HG02938 (cell line): ENCODE measurements around the gene CA4.

Experiments used
- ATAC-seq: cut with Tn5 transposase; IDR thresholded peaks from one replicate; pipeline ENCODE4 v1.9.1; 2021; ENCODE audit warnings: mild to moderate bottlenecking, moderate library complexity; ENCODE audit not compliant: unreplicated experiment

Gene CA4

DNA sequence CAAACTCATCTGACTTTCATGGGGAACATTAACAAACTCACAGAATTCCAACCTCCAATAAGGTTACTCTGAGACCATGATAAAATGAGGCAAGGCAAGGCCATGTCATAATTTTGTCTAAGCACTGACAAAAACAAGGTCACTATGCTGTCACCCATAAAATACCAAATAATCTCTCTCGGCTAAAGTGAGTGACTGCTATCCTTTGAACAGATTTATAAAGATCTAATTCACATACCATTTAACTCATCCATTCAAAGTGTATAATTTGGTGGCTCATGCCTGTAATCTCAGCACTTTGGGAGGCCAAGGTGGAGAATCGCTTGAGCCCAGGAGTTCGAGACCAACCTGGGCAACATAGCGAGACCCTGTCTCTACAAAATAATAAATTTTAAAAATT lies 20.6 kb upstream of the CA4 start:
- ATAC-seq, result no peak

DNA sequence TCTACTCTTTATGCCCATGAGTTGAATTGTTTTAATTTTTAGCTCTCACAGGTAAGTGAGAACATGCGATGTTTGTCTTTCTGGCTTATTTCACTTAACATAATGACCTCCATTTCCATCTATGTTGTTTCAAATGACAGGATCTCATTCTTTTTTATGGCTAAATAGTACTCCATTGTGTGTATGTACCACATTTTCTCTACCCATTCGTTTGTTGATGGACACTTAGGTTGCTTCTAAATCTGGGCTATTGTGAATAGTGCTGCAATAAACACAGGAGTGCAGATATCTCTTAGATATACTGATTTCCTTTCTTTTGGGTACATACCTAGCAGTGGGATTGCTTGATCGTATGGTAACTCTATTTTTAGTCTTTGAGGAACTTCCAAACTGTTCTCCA lies 19.3 kb upstream of the CA4 start:
- ATAC-seq, result no peak

DNA sequence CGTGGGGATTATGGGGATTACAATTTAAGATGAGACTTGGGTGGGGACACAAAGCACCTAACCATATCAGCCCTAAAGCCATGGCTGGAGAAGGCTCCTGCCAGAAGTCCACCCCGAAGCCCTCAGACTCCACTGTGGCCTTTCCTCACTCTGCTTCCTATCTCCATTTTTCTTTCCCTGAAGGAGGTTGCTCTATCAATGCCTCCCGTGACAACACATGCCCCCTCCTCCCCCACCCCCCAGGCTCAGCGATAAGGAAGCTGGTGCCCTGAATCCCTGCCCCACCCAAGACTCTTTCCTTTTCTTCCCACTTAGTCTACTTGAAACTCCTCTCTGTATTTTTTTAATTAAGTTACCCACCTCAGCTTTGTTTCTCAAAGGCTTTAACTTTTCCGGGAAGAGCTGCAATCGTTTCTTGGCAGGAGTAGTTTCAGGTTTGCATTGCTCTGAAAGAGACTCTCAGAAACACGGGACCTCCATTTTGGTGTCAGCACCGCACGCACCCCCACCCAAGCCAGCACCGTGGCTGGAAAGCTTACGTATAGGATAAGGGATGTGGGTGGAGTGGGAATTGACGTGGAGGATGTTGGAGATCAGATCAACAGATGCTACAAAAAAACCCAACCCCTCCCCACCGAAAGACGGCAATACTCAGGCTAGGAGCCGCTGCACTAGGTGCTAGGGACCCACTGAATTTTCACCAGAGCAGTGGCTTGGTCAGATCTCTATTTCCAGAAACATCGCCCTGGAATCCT lies 15.2 kb upstream of the CA4 start:
- peak; percentile 3 for ATAC-seq

DNA sequence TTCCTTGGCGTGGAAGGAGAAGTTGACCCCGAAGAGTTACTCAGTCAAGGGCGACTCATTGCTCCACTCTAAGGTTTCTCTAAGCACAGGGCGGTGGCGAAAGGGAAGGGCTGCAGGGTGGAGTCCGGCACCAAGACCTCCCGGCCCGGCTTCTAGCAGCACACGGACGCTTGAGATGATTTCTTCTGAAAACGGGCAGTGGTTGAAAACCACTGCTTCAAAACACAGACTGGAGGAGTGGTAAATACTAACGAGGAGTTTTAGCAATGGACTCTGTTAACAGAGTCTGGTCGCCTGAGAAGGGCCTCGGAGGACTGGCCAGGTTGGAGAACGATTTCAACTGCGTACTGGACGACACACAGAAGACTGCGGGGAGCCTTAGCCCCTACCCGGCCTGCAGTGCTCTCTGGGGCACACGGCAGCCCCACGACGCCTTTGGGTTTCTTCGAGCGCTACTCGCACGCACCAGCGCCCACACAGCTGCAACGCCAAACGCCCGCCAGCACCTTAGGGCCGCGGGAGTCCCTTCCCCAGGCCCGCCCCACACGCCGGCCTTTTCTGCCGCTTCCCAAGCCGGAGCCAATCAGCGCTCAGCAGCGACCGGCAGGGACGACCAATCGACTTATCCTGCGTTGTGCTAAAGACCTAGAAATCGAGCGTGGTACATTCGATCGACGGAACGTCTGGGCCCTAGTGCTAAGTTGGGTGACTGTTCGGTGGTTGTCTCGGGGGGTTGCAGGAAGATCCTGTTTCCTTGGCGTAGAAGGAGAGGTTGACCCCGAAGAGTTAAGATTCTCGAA lies 14.4 kb upstream of the CA4 start:
- ATAC-seq, result peak; percentile 73

DNA sequence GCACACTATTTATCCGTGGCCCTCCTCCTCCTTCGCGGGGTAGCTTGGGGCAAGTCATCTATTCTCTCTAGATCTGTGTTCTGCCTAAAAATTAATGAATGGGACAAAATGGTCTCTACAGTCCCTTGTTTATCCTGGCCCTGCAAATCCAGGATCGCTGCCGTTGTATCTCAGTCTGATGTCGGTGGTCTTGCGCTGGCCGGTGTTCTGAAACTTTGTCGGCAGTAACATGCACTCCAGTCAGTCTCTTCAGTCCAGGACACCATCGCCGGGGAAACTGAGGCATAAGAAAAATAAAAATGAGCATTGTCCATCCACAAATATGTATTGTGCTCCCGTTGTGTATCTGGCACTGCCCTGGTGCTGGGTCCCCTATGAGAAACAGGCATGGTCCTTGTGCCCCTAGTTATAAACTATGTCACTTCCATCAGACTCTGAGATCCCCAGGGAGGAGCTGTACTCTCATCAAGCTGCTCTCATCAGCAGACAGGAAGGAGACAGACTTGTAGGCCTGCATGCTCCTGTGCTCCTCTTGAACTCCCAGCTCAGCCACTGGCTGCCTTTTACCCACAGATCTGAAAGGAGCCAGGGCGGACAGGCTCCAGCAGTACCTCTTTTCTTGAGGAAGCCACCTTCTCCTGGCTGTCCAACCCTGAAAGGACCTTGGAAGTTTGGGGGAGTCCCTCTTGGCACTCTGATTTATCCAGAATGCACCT lies 13.7 kb upstream of the CA4 start:
- peak; percentile 6 for ATAC-seq

DNA sequence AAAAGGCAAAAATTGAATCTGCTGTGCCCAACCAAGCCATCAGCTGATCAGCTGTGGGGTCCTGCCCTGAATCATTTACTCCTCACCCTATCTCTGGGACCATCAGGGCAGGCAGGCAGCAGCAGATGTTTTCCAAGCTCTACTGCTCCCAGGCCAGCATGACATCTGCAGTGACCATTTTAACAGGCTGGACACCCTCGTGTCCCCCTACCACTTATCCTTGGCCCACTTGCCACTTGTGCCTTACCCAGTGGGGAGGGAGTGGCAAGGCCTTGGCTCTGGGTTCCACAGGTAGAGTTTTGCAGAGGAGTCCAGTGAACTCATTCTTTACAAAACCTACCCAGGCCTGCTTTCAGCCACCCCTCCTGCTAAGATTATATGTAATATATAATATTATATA lies 12.0 kb upstream of the CA4 start:
- ATAC-seq, result no peak

DNA sequence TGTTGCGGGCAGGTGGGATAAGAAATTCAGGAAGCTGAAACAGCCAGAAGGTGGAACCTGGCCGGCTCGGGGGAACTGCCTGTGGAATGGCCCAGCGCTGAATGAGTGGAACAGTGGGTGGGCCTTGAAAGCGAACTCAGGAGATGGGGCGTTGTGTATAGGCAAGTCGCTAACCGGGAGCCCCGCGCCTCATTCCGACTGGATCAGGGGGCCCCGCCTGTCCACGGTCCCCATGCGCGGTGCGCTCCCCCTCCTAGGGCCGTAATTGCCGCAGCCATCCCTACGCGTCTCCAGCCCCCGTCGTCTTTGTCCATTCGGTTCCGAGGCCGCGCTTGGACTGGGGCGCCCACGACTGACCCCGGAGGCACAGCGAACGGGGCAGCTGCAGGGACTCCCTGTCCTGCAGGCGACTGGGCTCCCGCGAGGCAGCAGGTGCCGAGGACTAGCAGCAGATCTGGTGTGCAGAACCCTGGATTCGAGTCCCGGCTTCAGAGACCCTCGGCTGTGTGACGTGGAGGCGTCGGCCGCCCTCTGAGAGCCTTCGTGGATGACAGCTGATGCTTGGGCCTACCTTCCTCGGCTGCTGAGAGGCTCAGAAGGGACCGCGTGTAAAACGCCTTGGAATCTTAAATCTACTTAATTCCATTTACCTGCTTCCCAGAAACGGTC lies 10.9 kb upstream of the CA4 start:
- no peak for ATAC-seq

DNA sequence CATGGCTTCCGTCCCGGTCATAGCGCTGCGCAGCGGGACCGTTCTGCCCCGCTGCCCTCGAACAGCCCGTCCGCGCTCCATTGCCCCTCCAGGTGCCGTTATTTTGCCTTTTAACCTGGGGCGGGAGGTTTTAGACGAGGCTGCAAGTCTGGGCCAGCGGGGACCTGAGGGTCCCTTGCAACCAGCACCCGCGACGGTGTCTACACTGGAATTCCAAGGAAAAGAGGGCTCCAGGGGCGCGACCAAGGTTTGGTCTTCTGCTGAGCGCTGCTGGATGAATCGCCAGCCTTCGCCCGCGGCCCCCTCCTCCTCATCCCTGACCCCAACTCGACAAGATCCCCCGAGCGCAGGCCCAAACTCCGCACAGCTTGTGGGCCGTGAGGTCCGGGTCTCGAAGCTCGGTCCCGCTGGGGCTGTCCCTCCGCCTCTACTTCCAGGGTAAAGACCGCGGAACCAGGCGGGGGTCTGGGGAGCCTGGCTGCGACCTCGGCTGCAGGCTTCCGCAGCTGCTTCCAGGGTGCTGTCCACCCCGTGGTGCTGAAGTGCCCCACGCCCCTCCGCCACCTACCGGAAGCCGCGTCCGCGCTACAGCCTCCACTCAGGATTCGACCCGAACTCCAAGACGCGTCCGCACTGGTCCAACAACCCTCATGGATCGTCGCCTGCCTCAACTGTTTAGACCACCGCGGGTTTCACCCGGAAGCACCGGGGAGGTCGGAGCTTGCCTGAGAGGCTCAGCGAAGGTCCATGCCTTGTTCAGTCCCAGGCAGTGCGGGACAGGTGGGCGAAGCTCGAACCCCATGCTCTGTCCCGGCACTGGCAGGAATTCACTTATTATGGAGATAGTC lies 10.1 kb upstream of the CA4 start:
- no peak for ATAC-seq

DNA sequence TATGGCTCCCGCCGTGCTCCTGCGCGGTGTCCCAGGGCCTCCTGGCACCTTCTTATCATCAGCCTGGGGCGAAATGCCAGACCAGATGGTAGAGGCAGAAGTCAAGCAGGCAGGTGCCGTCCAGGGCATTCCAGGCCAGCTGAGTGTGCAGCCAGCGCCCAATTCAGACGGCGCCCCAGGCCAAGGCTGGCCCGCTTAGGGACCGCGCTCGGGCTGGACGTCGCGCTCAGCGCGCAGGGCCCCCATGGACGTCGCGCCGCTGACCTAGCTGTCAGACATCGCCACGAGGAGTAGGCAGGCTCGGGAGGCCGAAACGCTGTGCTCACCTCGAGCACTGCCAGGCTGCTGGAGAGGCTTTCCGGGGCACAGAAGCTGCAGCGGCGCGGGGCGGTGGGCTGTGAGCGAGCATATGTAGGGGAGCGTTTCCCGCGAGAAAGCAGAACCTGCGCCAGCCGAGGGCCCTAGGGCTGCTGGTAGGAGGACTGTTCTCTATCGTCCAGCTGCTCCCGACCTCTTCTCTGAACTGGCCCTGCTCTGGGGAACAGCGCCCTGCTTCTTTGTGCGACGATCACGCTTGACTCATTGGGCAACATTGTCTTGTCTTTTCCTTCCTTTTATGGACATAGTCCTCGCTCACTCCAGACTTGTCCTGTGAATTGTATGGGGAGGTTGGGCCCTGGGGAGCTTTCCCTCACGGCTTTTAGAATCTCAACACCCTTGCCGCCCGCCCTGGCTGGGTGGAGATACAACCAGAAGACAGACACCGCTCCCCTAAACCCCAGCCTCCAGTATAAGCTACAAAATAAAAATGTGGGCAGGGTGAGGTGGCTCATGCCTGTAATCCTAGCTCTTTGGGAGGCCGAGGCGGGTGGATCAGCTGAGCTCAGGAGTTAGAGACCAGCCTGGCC lies 8.4 kb upstream of the CA4 start:
- no peak for ATAC-seq

DNA sequence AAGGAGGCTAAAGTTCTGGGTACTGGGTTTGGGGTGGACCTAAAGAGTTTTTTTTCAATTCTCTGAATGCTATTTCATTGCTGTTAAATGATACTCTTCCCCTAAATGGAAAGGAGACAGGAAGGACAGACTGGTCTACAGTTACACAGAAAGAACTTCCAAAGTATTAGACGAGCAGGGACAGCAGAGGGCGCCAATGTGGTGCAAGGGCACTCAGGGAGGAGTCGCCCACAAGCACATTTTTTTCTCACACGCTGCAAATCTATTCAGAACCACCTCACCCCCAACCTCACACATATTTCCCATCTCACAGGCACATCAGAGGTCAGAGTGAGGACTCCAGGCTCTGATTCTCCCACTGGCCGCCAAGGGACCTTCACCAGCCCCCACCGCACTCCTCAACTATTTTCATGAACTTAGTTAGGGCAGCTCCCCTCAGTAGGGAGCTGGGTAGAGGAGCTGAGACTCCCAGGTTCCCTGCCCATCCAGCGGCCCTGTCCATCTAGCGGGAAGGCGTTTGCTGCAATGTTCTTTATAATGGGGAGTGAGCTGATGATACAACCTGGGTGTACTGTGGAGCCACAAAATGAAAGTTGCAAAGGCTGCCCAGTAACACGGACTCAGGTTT lies 6.8 kb upstream of the CA4 start:
- ATAC-seq, result no peak

DNA sequence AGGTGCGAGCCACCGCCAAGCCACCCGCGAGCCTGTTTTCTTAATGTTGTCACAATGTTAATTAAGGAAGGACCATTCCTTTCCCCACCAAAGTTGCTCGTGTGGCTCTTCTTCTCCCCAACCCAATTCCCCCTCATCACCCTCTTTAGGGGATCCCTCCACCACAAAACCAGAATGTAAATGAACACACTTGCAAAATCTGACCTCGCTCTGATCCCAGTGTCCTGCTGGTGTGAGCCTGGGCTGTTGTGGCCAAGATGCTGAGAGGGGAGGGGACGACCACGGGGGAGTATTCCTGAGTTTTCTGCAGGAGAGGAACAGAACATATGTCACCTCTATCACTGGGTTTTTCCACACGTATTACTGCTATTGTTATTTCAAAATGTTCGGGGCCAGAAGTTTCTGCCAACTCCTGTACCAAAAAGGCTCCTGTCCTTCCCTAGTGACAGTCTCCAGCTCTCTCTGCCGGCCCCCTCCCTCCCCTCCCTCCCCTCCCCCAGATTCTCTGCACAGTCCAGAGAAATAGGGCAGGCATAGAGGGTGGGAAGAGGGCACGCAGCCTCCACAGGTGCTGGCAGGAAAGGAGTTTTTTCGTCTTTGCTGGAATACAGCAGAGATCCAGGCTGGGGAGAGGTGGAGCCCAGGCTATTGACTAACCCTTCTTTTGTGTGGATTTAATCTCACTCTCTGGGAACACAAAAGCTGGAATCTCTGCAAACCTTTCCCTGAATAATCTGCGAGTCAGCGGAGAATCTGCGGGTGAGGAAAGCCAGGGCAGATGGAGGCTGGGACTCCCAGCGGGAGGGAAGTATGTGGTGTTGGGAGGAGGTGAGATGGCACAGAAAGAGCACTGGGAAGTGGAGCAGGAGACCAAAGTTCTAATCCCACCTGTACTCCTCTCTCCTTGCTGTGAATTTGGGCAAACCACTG lies 4.5 kb upstream of the CA4 start:
- no peak for ATAC-seq

DNA sequence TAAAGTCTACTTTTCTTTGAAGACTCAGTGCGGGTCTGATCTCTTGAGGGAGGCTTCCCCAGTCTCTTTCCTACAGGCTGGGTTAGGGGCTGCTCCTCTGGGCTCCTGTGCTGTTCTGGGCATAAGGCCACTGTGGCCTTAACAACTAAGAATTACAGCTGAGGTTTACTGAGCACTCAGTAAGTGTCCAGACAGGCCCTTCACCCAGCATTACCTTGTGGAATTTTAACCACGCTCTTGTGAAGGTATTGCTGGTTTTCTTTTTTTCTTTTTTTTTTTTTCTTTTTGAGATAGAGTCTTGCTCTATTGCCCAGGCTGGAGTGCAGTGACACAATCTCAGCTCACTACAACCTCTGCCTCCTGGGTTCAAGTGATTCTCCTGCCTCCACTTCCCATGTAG lies 3.6 kb upstream of the CA4 start:
- no peak for ATAC-seq

DNA sequence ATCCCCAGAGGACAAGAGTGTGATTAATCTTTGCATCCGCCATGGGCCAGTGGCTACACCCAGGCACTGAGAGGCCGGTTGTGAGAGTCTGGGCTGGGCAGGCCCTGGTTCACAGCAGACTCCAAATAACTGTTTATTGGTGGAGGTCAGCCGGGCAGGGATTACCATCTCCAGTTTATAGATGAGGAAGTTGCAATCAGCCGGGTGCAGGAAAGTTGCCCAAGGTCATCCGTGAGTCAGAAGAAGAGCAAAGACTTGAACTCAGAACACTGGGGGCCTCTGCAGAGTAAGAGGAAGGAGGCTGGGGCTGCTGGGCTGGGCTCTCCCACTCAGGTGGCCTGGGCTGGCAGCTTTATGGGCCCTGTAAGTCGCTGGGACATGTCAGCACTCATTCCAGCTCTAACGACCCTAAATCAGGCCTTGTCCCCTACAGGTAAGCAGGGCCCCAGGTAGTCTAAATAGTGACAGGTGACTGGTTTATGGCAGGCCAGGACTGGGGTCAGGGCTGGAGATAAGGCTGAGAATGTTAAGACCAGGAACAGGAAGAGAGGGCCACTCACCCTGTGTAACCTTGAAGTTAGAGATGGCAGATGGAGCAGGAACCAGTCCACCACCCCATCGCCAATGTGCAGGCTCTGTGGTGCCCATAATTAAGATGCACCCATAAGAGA lies 2.1 kb upstream of the CA4 start:
- ATAC-seq, result no peak

DNA sequence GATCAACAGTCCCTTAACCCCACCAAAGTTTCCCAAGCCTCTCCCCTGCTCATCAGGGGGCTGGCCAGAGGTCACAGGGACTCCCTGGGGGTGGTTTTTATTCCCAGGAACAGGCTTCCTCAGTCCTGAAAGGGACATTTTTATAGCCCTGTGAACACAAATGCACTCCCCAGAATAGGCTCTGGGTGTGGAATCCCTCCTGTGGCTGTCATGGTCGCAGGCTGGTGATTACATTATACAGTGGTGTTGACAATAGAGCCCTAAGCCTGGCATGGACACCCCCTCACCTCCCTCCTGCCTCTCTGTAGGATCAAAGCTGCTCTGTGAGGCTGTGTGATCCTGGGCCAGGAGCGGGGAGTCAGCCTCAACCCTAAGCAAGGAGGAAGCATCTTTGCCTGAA lies 1.4 kb upstream of the CA4 start:
- no peak for ATAC-seq

DNA sequence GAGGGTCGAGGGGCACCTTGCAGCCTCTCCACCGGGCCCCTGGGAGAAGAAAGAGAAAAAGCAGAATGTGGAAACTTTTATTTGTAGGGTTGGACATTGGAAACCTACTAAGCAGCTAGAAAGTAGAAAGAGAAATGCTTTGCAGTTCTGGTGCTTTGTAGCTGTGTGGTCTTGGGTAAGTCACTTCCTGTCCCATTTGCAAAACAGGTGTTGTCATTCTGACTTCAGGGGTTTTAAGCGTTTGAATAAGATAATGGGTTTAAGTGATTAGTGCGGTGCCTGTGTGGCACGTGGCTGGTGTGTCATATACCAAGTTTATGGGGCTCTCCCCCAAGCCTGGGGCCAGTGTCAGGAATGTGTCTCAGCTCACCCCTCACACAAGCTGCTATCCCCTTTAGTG lies 1.6 kb downstream of the CA4 start:
- peak; percentile 51 for ATAC-seq

DNA sequence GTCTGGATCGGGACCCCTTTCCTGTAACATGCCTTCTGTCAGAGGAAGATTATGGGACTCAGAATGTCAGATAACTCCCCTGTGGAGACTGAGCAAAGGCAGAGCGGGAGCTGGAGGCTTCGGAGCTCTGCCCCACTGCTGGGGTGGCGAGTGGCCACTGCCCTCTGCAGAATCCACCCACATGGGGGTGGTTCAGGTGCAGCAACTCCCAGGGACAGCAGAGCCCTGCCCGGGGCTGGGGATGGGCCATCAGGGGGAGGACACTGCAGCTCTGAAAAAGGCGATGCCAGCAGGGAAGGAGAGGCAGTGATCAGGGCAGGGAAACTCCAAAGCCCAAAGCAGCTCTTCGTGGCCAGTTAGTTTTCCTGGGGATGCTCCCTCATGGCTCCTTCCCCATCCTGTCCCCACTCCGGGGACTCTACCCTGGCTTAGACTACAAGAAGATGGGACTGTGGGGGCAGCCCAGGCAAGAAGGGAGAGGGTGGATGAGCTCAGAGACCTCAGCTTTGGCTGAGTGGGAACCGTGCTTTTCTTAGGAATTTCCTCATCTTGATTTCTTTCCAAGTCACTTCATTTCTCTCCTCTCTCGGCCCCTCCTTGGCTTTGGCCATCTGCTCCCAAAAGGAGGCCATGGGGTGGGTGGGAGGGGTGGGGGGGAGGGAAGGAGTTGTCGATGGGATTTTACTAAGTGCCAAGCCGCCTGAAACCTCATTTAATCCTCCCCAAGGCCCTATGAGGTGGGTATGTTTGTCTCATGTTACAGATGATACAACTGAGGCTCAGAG lies 4.0 kb downstream of the CA4 start:
- ATAC-seq, result no peak
